ENCODE data around the gene GPBAR1.

- TF ChIP-seq RERE (CRISPR knock-in tag; IDR thresholded peaks at IDR 0.05; ENCODE audit: borderline replicate concordance) = no peak
- TF ChIP-seq SP1 (CRISPR knock-in tag; IDR thresholded peaks at IDR 0.05) = no peak
- no peak for TF ChIP-seq BCLAF1 (IDR thresholded peaks at IDR 0.05; ENCODE audit: borderline replicate concordance in 1 of 2, control insufficient read depth in 1 of 2, low read depth in 2 of 2, low read length in 1 of 2)
- TF ChIP-seq CTCFL (IDR thresholded peaks at IDR 0.05; ENCODE audit: borderline replicate concordance, insufficient read depth, low read depth, low read length, poor library complexity, severe bottlenecking) = no peak
- TF ChIP-seq POLR2A (conservative IDR thresholded peaks at IDR 0.05) = no peak
- TF ChIP-seq YBX1 (IDR thresholded peaks at IDR 0.05) = no peak
Observed at GRCh38 chr2:218221000-218221399, 39.8 kb upstream of the GPBAR1 start.

Data from K562 (cell line).